Activated CD8-positive, alpha-beta T cell treated with anti-CD3 and anti-CD28 coated beads for 36 hours (primary cell): ENCODE data around the gene BPIFB2. TPM values are rescaled to one million over a fixed set of nuclear protein-coding genes. Genes with fewer than 3 reads are reported as not detected.

ENCODE experiments used
- ATAC-seq: fragments of 200-7000 bp; cut with Tn5 transposase; one replicate; pipeline ENCODE4 v1.10.0; 2021; ENCODE audit warnings: mild to moderate bottlenecking, moderate library complexity
- CTCF ChIA-PET: fragments of 350-600 bp; sonication (Branson Sonifier 250); formaldehyde crosslinking; loops from one replicate; lab custom pipeline; 2021; ENCODE audit warnings: antibody characterized with exemption; lab: Charles Lee
- POLR2A ChIA-PET: fragments of 350-600 bp; sonication (Branson Sonifier 250); formaldehyde crosslinking; loops from one replicate; lab custom pipeline; 2021; ENCODE audit warnings: antibody characterized with exemption; lab: Charles Lee
- DNase-seq: peaks from one replicate; pipeline ENCODE4 v3.0.0-alpha.2; 2020
- H3K27ac Mint-ChIP-seq: one replicate; pipeline ENCODE4 v1.8.0; 2021; ENCODE audit warnings: mild to moderate bottlenecking, mixed read lengths
- H3K27me3 Mint-ChIP-seq: one replicate; pipeline ENCODE4 v1.8.0; 2021; ENCODE audit warnings: mixed read lengths
- H3K36me3 Mint-ChIP-seq: one replicate; pipeline ENCODE4 v1.8.0; 2021; ENCODE audit warnings: low read depth, mixed read lengths
- H3K4me1 Mint-ChIP-seq: one replicate; pipeline ENCODE4 v1.8.0; 2021; ENCODE audit warnings: low read depth, mixed read lengths
- H3K4me3 Mint-ChIP-seq: one replicate; pipeline ENCODE4 v1.8.0; 2021; ENCODE audit warnings: mild to moderate bottlenecking, moderate library complexity, mixed read lengths
- H3K9me3 Mint-ChIP-seq: one replicate; pipeline ENCODE4 v1.8.0; 2021; ENCODE audit warnings: mixed read lengths
- CTCF ChIP-seq: fragments of 200-600 bp; IDR thresholded peaks from one replicate; pipeline ENCODE4 v1.8.0; 2022; ENCODE audit warnings: antibody characterized with exemption, mild to moderate bottlenecking
- intact Hi-C: fragments of 100-400 bp; cut with micrococcal nuclease; formaldehyde crosslinking; loops from one replicate; pipeline ENCODE4 v1.10.0; 2022
- total RNA-seq, 2 experiments: library from RNA; stranded (reverse); gene quantifications; one replicate each; pipeline ENCODE4 v1.2.3, GENCODE V29; 2021

The BPIFB2 gene
- total RNA-seq, 2 experiments from 2014 or later: not detected

- no peak for TF ChIP-seq CTCF
- CTCF ChIA-PET: interaction anchor here (1.8 to 1.9 kb wide), 2 partner anchors 100 kb away, joined by 5 to 7 read pairs; no protein-coding TSS in a partner anchor
- ATAC-seq (no peak), DNase-seq (no peak)
- Mint-ChIP-seq H3K27me3 (no peaks in the 10 kb centered on the region), H3K4me1 (peaks cover 16% of the 10 kb centered on the region), H3K27ac (no peak overlapping the region), H3K4me3 (no peak overlapping the region), H3K9me3 (peaks cover 3% of the 10 kb centered on the region), H3K36me3 (no peaks in the 10 kb centered on the region)
- POLR2A ChIA-PET: interaction anchor here (0.7 kb wide), 2 partner anchors 34 to 102 kb away, joined by 3 to 6 read pairs; no protein-coding TSS in a partner anchor
- intact Hi-C loops: no loop called here
These were observed 5.3 kb upstream of the BPIFB2 start for GRCh38 chr20:33002087-33002808.

- no peak within 1 kb of the TSS for H3K27ac Mint-ChIP-seq
- intact Hi-C loops: loop anchor here (2.0 kb wide), 1 partner anchor 101 kb away; no protein-coding TSS in a partner anchor
- peaks cover 3% of the 10 kb centered on the region for H3K9me3 Mint-ChIP-seq
- CTCF ChIA-PET: interaction anchor here (0.9 to 3.0 kb wide), 30 partner anchors 10 to 295 kb away, joined by 3 to 34 read pairs (median 4); no protein-coding TSS in a partner anchor
- no peak within 1 kb of the TSS for H3K4me3 Mint-ChIP-seq
- ATAC-seq (no peak), DNase-seq (no peak)
- H3K4me1 Mint-ChIP-seq: peaks cover 12% of the 10 kb centered on the region
- H3K27me3 Mint-ChIP-seq: no peaks in the 10 kb centered on the region
- POLR2A ChIA-PET: interaction anchor here (0.8 to 0.9 kb wide), 2 partner anchors 9 to 37 kb away, joined by 3 to 4 read pairs; no protein-coding TSS in a partner anchor
- no peaks in the 10 kb centered on the region for H3K36me3 Mint-ChIP-seq
- no peak for TF ChIP-seq CTCF
These were observed 3.3 kb upstream of the BPIFB2 start, which contains the start of gene SUN5 for GRCh38 chr20:33004141-33004751. Gene SUN5 (minus strand): TSS chr20:33004433. CDS start chr20:33004340, 93 bp downstream.

- CTCF ChIA-PET: interaction anchor here (0.9 to 3.0 kb wide), 30 partner anchors 10 to 295 kb away, joined by 3 to 34 read pairs (median 4); no protein-coding TSS in a partner anchor
- DNase-seq (peak; percentile 44), ATAC-seq (peak; percentile 77)
- H3K4me3 Mint-ChIP-seq: no peak overlapping the region
- no peak overlapping the region for H3K27ac Mint-ChIP-seq
- intact Hi-C loops: loop anchor here (2.0 kb wide), 1 partner anchor 102 kb away; no protein-coding TSS in a partner anchor
- peaks cover 9% of the 10 kb centered on the region for H3K4me1 Mint-ChIP-seq
- no peaks in the 10 kb centered on the region for H3K36me3 Mint-ChIP-seq
- H3K27me3 Mint-ChIP-seq: no peaks in the 10 kb centered on the region
- H3K9me3 Mint-ChIP-seq: peaks cover 3% of the 10 kb centered on the region
- TF ChIP-seq CTCF: peak; percentile 83
- POLR2A ChIA-PET: interaction anchor here (0.7 to 0.9 kb wide), 2 partner anchors 10 to 125 kb away, joined by 4 read pairs; no protein-coding TSS in a partner anchor
These were observed 2.4 kb upstream of the BPIFB2 start for GRCh38 chr20:33005132-33005566.

- POLR2A ChIA-PET: no interaction called here
- H3K4me3 Mint-ChIP-seq: no peak overlapping the region
These were observed 1.4 kb upstream of the BPIFB2 start for GRCh38 chr20:33005908-33006775.

More at GRCh38 chr20:33005908-33006775, 1.4 kb upstream of the BPIFB2 start:
- H3K27ac Mint-ChIP-seq: no peak overlapping the region
- H3K27me3 Mint-ChIP-seq: no peaks in the 10 kb centered on the region
- CTCF ChIA-PET: interaction anchor here (0.9 to 3.0 kb wide), 10 partner anchors 12 to 216 kb away, joined by 3 to 34 read pairs (median 10); no protein-coding TSS in a partner anchor
- intact Hi-C loops: loop anchor here (2.0 kb wide), 1 partner anchor 103 kb away; no protein-coding TSS in a partner anchor
- peaks cover 3% of the 10 kb centered on the region for H3K9me3 Mint-ChIP-seq
- ATAC-seq (no peak), DNase-seq (no peak)
- H3K36me3 Mint-ChIP-seq: no peaks in the 10 kb centered on the region
- peaks cover 9% of the 10 kb centered on the region for H3K4me1 Mint-ChIP-seq
- no peak for TF ChIP-seq CTCF
